Calu3 (cell line): ENCODE data around the gene CALHM6. TPM values are rescaled to one million over a fixed set of nuclear protein-coding genes. Genes with fewer than 3 reads are reported as not detected.

Experiments used
- BruUV-seq: library from RNA; stranded (reverse); fragments of 400-500 nt; replicated peaks from 2 replicates; lab custom pipeline; 2021; lab: Mats Ljungman, UMichigan
- CTCF ChIA-PET: fragments of 300-600 bp; sonication (Branson Sonifier 250); formaldehyde crosslinking; loops from one replicate; lab custom pipeline; 2022; ENCODE audit warnings: antibody characterized with exemption; lab: Charles Lee
- DNase-seq: peaks from one replicate; pipeline ENCODE4 v3.0.0; 2022
- H3K27ac Mint-ChIP-seq: one replicate; pipeline ENCODE4 v1.8.0; 2022; ENCODE audit warnings: mixed read lengths; ENCODE audit not compliant: unreplicated experiment
- H3K27me3 Mint-ChIP-seq: one replicate; pipeline ENCODE4 v1.8.0; 2022; ENCODE audit warnings: mixed read lengths; ENCODE audit not compliant: unreplicated experiment
- H3K36me3 Mint-ChIP-seq: one replicate; pipeline ENCODE4 v1.8.0; 2022; ENCODE audit warnings: mild to moderate bottlenecking, moderate library complexity, mixed read lengths; ENCODE audit not compliant: insufficient read depth, unreplicated experiment
- H3K4me1 Mint-ChIP-seq: one replicate; pipeline ENCODE4 v1.8.0; 2022; ENCODE audit warnings: mild to moderate bottlenecking, low read depth, mixed read lengths; ENCODE audit not compliant: unreplicated experiment
- H3K4me3 Mint-ChIP-seq: one replicate; pipeline ENCODE4 v1.8.0; 2022; ENCODE audit warnings: mild to moderate bottlenecking, low read depth, moderate library complexity, mixed read lengths; ENCODE audit not compliant: unreplicated experiment
- H3K9me3 Mint-ChIP-seq: one replicate; pipeline ENCODE4 v1.8.0; 2022; ENCODE audit warnings: low read depth, mixed read lengths; ENCODE audit not compliant: unreplicated experiment
- CTCF ChIP-seq: fragments of 200-600 bp; IDR thresholded peaks from one replicate; pipeline ENCODE4 v1.8.0; 2022; ENCODE audit warnings: antibody characterized with exemption; ENCODE audit not compliant: unreplicated experiment
- intact Hi-C: fragments of 100-400 bp; cut with micrococcal nuclease; formaldehyde crosslinking; loops from one replicate; pipeline ENCODE4 v1.10.0; 2022; ENCODE audit not compliant: unreplicated experiment
- total RNA-seq: library from RNA; stranded (reverse); gene quantifications from 2 replicates; pipeline ENCODE4 v1.2.3, GENCODE V29; 2022

CALHM6 gene
- total RNA-seq, 1 experiment from 2014 or later = not detected

- Mint-ChIP-seq H3K4me1 (peaks cover 58% of the 10 kb centered on the region), H3K27ac (peak overlapping the region; percentile 73), H3K27me3 (no peaks in the 10 kb centered on the region), H3K9me3 (no peaks in the 10 kb centered on the region), H3K4me3 (peak overlapping the region; percentile 26), H3K36me3 (peaks cover 8% of the 10 kb centered on the region)
- CTCF ChIA-PET = interaction anchor here (0.9 to 1.7 kb wide), 2 partner anchors 11 to 164 kb away, joined by 4 to 5 read pairs; no protein-coding TSS in a partner anchor
- intact Hi-C loops = no loop called here
- no TSS peak for BruUV-seq
- no peak for TF ChIP-seq CTCF
- DNase-seq = no peak
These were observed 9.3 kb upstream of the CALHM6 start for GRCh38 chr6:116451916-116452315.

GRCh38 chr6:116452531-116452930 is 8.6 kb upstream of the CALHM6 start:
- Mint-ChIP-seq H3K27ac (no peak overlapping the region), H3K36me3 (peaks cover 8% of the 10 kb centered on the region), H3K27me3 (no peaks in the 10 kb centered on the region), H3K9me3 (no peaks in the 10 kb centered on the region), H3K4me1 (peaks cover 52% of the 10 kb centered on the region), H3K4me3 (no peak overlapping the region)
- no peak for DNase-seq
- no peak for TF ChIP-seq CTCF
- BruUV-seq = no TSS peak
- intact Hi-C loops = no loop called here
- CTCF ChIA-PET = interaction anchor here (0.7 kb wide), 1 partner anchor 13 kb away, joined by 6 read pairs; no protein-coding TSS in a partner anchor

- no peak for TF ChIP-seq CTCF
- Mint-ChIP-seq H3K4me1 (peaks cover 23% of the 10 kb centered on the region), H3K36me3 (peaks cover 6% of the 10 kb centered on the region), H3K27ac (no peak overlapping the region), H3K27me3 (peaks cover 26% of the 10 kb centered on the region), H3K4me3 (no peak overlapping the region), H3K9me3 (no peaks in the 10 kb centered on the region)
- intact Hi-C loops = no loop called here
- CTCF ChIA-PET = no interaction called here
- no TSS peak for BruUV-seq
- no peak for DNase-seq
These were observed 5.1 kb upstream of the CALHM6 start for GRCh38 chr6:116456106-116456505.

- Mint-ChIP-seq H3K36me3 (peaks cover 5% of the 10 kb centered on the region), H3K27me3 (peaks cover 34% of the 10 kb centered on the region), H3K27ac (no peak overlapping the region), H3K4me3 (no peak overlapping the region), H3K9me3 (no peaks in the 10 kb centered on the region), H3K4me1 (peaks cover 21% of the 10 kb centered on the region)
- TF ChIP-seq CTCF = no peak
- DNase-seq = no peak
- intact Hi-C loops = no loop called here
- CTCF ChIA-PET = no interaction called here
- no TSS peak for BruUV-seq
These were observed 4.2 kb upstream of the CALHM6 start for GRCh38 chr6:116456927-116457326.
